M059J (cell line): ENCODE results near the gene HMBS. TPM values are rescaled to one million over a fixed set of nuclear protein-coding genes. Genes with fewer than 3 reads are reported as not detected.
"Not testable (repeated sequence)": the region's sequence is repeated elsewhere in the genome, so short reads cannot be mapped to it uniquely, and the experiment has no call there.

Source experiments
- DNase-seq: peaks from one replicate; pipeline ENCODE4 v3.0.0-alpha.2; 2012; ENCODE audit warnings: low read depth
- total RNA-seq: library from RNA; depleted of rRNA; stranded (reverse); fragments of >200 nt; shearing (Covaris generic); gene quantifications from 2 replicates; pipeline ENCODE4 v1.2.3, GENCODE V29; 2014

Gene HMBS
- total RNA-seq, 1 experiment from 2014 or later, result 18.5 TPM

DNA sequence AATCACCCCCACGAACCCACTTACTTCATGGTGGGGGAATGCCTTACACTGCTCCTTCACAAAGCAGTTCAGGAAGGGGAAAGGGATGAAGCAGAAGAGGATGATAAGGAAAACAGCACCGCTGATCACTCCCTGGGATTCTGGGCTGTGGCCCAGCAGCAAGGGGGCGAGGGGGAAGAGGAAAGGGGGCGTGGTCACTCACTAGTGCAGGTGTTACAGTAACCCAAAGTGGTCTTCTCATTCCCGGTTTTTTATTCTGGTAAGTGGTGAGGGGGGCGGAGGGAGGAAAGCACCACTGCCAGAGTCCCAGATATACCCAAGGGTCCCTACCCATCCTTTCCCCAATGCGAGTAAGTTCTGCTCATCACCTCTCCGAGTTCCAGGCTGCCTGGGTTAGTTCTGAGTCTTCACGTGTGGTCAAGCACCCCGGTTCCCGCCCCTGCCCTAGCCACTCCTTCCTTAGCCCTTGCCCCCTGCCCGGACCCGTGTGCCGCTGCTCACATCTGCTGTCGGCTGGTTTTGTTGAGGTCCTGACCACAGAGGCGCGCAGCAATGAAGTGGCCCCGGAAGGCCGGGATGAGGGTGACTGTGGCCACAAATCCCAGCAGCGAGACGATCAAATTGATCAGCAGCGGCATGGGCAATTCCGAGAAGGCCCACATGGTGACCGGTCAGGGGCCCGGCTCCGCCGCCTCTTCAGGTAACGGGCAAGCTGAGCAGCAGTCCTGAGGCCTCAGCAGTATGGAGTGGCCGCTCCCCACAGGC, 16.5 kb downstream of the HMBS start:
- peak; percentile 55 for DNase-seq

DNA sequence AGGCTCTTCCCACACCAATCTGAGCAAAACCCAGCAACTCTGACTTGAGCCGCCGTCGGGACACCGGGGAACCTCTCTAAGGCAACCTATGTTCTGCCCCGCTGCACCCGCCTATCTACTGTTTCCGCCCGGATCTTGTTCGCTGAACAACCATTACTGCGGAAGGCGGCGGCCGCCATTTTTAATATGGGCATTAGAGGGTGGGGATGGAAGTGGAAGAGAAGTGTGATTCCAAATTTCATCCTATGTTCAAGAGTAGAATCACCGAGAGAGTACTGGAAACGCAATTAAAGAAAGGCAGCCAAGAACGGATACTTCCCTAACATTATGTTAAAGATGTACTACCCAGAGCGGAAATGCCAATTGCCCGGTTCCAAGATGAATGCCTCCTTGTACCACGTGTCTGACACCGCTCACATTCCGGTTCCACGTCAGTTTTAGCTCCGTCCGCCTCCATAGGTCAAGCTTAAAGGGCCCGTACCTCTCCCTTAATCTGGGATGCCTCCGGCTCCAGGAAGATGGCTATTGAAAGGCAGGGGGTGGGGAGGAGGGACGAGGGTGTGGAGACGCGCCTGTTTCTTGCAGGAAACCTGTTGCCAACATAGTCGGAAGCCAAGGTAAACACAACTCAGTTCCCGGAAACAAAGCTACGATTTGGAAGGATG, 17.2 kb downstream of the HMBS start, which contains the start of gene DPAGT1:
Gene DPAGT1 (minus strand): TSS at position 95 of the 665 bp plus-strand sequence. CDS start 198 bp downstream, outside the sequence.
- DNase-seq, result peak; percentile 97

DNA sequence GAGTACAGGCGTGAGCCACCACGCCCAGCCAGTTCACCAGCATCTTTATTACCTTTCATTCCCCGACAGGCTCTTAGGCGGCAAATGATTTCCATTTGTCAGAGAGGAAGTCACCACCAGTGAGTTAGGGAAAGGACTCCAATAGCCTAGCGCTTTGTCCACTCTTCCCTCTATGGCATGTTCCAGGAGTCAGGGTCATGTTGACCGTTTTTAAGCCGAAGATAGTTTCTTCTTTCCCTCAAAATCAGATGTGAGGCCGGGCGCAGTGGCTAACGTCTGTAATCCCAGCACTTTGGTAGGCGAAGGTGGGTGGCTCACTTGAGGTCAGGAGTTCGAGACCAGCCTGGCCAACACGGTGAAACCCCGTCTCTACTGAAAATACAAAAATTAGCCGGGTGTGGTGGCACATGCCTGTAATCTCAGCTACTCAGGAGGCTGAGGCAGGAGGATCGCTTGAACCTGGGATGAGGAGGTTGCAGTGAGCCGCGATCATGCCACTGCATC, 18.5 kb downstream of the HMBS start:
- not testable (repeated sequence) for DNase-seq

DNA sequence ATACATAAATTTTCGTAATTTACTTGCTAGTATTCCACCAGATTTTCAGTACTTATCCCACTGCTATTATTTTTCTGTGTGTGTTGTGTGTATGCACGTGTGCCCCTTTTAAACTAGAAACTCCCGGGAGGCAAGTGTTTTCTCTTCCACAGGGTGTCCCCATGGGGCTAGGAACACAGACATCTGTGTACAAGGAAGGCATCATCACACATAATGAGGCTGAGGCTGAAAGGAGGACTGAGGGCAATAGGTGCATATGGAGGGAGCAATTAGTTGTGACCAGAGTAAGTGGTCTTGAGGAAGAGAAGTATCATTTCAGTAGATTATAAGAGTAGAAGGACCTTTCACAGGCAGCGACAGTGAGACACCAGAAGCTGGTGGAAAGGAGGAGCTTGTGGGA, 19.1 kb downstream of the HMBS start:
- DNase-seq, result no peak

DNA sequence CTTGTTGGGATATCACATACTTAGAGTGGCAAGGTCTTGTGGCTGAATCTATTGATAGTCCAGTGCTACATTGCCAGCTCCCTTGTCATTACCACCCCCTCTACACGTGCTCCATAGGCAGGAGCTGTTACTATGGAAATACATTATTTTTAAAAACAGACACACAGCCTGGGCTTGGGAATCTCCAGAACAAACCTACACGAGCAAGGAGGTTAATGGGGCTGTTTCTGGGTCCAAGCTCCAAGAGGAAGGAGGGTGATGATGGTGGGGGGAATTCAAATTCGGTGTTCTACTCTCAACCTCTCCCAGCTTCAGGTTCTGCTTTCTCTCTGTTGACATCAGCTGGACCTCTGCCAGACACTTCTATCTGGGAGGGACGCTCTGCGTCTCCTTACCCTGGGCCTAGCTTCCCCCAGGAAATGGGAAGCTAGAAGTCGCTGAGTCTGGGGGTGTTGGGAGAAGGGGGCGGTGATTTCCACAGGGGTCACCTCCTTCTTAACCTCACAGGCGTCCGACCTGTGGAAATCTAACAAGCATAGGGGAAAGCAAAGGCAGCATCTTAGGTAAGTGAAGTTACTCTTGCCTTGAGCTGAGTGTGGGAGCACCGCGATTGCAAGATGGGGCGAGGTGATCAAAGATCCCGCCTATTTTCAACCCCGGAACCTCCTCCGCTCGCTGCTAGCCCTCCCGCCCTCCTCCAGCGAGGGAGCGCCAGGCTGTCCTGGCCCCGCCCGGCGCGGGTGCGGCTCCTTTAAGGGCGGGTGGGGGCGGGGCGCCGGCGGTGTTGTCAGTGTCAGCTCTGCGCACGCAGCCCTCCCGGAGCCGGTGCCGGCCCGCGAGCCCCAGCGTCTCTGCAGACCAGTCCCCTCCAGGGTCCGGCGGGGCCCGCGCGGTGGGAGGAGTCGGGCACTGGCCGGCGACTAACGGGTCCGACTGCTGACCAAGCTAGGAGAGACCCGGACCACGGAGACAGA, 22.2 kb downstream of the HMBS start, which contains the start of gene C2CD2L:
Gene C2CD2L (plus strand): TSS at position 781 of the 974 bp plus-strand sequence. CDS start 398 bp downstream, outside the sequence.
- DNase-seq, result peak; percentile 92

DNA sequence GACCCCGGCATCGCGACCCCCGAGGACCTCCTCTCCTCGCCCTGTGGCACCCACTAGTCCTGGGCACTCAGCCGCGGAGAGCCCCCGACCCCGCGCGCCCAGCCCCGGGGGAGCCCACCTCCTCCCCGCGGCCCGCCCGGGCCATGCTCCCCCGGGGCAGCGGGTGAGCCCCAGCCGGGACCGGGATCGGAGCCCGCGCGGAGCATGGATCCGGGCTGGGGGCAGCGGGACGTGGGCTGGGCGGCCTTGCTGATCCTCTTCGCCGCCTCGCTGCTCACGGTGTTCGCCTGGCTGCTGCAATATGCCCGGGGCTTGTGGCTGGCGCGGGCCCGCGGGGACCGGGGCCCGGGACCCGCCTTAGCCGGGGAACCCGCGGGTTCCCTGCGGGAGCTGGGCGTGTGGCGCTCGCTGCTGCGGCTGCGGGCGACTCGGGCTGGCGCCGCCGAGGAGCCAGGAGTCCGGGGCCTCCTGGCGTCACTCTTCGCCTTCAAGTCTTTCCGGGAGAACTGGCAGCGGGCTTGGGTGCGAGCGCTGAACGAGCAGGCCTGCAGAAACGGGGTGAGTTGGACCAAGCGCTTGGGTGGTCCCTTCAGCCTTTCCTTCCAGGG, 23.0 kb downstream of the HMBS start:
- DNase-seq, result no peak

DNA sequence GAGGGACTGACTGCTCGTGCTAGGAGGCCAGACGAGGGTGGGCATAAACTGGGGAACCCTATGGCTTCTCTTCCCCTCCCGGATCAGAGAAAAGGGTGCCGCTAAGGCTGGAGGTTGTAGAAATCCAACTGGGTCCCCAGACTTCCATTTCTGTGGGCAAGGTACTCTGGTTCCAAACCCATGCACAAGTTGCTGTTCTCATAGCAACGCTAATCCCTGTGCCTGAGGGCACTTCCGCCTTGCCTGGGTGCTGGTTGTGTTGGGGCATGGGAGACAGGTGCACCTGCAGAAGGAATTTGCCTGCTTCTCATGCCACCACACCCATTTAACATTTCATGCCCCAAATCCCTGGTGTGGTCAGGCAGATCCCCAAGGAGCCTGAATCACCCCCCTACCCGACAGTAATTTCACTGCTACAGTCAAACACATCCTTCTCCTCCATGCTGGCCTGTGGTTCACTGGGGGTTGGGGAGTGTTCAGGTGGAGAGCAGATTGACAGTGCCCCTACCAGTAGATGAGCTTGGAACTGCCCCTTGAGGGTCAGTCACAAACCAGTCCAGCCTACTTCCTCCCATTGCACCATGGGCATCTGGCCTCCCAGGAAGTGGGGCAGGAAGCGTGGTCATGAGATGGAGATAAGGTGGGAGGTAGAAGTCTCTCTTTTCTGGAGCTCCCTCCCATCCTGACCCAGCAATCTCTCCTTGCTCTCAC, 23.6 kb downstream of the HMBS start:
- DNase-seq, result peak; percentile 76

DNA sequence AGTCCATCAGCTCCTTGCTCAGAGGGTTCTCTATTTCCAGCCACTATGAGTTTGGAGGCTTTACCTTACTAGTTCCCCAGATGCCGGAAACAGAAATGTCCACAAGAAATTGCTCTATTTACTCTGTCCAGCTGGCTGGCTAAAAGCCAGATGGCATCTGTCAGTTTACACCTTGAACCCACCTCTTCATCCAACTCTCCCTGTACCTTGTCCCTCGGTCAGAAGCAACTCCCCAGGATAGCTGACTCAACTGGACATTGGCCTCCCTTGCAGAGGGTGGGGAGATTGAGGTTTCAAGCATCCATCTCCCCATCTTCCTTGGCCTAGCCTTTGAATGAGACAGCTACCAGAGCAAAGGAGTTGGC, 24.2 kb downstream of the HMBS start:
- DNase-seq, result no peak

DNA sequence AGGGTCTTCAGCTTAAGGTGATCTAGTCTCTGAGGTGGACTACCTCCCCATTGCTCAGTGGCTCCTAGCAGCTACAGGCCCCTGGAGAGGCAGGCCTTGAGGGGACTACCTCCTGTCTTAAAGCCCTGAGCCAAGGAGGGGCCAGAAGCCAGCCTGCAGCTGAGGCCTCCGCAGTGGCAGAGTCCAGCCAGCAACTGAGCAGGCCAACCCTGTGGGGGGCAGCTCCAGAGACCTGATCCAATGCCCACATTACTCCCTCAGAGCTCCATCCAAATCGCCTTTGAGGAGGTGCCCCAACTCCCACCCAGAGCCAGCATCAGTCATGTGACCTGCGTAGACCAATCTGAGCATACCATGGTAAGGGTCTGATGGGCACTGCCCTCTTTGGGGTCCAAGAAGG, 25.2 kb downstream of the HMBS start:
- DNase-seq, result no peak

DNA sequence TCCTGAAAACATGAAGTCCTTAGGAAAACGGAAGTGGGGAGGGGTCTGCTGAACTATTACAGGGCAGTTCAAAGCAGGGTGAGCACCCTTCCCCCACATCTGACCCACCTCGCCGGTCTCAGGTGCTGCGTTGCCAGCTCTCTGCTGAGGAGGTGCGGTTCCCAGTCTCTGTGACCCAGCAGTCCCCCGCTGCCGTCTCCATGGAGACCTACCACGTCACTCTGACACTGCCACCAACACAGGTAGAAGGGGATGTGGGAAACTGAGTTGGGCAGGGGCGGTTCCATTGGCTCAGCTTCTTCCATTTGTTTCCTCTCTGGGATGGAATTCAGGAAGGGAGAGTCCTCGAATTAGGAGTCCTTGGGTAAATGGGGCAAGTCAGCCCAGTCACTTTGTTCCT, 25.8 kb downstream of the HMBS start:
- DNase-seq, result no peak

DNA sequence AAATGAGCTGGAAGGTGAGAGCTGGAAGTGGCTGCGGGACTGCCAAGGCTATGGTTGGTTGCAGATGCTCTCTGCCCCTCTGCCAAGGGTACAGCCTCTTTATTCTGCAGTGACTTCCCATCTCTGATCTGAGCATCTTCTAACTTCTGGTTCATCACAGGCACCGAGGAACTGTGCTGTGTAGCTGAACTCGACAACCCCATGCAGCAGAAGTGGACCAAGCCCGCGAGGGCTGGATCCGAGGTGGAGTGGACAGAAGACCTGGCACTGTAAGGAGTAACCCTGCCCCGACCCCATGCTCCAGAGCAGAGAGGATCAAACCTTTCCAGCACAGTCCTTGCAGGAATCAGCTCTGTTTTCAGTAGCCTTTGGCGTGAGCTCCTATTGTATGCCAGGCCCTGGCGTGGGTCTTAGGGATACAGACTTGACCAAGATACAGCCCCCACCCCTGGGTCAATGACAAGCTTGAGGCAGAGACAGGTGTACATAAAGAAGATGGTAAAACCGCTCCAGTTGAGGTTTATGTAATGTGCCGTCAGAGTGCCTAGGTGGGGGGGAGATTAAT, 26.8 kb downstream of the HMBS start:
- no peak for DNase-seq

DNA sequence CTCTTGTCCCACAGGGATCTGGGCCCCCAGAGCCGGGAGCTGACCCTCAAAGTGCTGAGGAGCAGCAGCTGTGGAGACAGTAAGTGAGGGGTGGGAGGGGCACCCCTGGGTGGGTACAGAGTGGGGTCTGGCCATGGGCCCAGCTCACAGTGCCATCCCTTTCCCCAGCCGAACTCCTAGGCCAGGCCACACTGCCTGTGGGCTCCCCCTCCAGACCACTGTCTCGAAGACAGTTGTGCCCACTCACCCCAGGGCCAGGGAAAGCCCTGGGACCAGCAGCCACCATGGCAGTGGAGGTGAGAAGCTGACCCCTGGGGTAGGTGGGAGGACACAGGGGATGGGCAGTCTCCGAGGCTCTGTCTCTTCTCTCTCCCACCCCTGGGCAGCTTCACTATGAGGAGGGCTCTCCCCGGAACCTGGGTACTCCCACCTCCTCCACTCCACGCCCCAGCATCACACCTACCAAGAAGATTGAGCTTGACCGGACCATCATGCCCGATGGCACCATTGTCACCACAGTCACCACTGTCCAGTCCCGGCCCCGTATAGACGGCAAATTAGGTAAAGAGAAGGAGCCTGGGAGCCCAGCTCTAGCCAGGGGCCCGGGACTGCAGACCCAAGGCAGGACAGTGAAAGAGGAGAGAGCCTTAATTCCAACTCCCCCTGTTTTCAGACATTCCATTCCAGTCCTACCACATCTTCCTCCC, 27.8 kb downstream of the HMBS start:
- DNase-seq, result no peak

DNA sequence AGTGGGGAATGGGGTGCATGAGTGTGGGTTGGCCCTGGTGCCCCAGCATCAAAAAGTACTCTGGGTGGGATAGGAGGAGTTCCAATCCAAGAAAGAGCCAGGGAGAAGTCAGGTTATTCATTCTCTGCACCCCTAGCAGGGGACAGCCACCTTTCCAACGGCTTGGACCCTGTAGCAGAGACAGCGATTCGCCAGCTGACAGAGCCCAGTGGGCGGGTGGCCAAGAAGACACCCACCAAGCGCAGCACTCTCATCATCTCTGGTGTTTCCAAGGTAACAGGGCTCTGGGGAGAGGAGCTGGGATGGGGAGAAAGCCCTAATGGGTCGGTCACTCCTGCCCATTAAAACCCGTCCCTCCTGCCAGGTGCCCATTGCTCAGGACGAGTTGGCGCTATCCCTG, 29.0 kb downstream of the HMBS start:
- DNase-seq, result no peak

DNA sequence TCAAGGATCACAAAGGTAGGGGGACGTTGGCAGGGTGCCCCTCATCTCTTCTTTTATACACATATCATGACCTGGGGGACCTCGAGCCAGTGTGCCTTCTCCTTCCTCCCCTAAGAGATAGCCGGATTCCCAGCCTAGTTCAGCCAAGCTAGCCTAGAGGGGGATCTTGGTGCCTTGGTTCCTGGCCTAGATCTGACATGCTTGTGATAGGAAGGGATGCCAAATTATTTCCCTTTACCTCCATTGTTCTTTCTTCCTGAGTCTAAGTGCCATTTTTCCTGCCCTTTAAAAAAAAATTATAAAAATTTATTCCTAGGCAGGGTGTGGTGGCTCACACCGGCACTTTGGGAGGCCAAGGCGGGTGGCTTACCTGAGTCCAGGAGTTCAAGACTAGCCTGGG, 29.7 kb downstream of the HMBS start:
- DNase-seq, result no peak

DNA sequence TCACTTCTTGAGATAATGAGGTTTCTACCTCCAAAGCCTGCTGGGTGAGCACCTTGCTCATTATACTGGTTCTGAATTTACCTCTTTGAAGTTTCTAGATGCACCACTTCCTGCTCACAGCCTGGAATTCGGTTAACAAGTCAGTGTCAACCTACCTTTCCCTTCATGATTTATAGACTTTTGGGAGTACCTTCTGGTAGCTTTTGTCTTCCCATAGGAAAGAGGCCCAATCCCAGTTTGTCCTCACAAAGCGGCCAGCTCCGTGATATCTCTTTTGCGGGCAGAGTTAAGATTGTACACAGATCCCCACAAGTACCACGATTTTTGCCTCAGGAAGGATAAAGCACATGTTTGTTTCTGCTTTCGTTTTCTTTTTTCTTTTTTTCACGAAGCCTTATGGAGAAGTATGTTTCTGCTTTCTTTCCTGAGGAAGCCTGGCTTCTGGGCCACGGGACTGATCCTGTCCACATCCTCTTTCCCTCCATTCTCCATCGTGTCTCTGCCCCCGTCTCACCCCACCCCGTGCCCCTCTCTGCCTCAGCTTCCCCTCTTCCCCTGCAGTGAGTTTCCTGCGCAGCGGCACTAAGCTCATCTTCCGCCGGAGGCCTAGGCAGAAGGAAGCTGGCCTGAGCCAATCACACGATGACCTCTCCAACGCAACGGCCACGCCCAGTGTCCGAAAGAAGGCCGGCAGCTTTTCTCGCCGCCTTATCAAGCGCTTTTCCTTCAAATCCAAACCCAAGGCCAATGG, 31.0 kb downstream of the HMBS start:
- DNase-seq, result no peak

DNA sequence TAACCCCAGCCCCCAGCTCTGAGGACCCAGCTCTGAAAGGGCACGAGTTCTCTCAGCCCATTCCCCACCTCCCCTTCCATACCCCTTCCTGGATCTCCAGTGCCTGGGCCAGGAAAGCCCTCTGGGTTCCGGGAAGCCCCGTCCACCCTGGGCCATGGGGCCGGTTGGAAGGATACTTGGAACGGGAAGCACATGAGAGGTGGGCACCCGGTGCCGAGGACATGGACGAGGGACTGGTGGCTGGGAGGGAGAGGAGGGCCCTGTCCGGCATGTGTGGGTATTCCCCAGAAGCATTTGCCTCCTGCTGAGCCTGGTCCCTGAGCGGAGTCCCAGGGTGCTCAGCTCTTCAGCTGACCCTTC, 31.5 kb downstream of the HMBS start:
- DNase-seq, result no peak

DNA sequence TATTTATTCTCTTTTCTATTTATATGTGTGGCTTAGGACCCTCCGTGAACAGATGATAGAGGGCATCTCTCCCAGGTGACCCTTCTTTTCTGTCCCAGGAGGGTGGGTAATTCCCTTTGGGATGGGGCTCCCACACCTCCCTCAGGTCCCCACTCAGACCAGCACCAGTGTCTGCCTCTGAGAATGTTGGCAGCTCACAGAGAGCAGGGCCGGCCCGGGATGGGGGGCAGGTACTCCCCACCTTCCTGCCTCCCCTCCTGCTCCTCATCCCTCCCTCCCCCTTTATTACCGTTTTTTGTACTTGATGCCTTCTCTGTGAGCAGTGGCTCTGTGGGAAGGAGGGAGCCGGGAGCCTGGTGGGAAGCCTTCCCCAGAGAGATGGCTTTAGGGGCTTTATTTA, 31.9 kb downstream of the HMBS start:
- no peak for DNase-seq

DNA sequence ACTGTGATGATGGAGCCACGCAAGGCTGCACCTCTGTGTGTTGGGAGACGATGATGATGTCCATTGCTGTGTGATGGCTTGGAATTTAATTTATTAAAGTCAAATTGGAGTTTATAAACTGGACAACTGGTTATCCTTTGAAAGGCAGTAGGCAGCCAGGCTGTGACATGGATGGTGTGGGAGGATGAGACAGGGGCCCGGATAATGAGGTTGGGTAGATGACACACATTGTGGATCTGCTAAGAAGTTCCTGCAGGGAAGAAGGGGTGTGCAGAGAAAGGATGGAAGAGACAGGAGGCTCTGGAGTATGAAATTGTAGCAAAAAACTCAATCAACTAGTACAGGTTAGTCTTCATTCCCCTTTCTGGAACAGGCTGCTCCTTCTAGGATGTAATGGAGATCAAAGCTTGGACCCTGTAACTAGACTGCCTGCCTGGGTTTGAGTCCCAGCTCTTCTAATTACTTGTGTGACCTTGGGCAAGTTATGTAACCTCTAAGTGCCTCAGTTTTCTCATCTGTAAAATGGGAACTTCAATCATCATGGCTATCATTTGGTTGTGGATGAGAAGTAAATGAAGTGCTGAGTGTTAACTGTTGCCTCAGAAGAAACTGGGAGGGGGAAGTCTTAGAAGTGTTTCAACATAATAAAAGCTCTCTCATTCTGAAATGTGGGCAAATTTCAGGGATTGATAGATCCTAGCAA, 32.5 kb downstream of the HMBS start:
- DNase-seq, result no peak

DNA sequence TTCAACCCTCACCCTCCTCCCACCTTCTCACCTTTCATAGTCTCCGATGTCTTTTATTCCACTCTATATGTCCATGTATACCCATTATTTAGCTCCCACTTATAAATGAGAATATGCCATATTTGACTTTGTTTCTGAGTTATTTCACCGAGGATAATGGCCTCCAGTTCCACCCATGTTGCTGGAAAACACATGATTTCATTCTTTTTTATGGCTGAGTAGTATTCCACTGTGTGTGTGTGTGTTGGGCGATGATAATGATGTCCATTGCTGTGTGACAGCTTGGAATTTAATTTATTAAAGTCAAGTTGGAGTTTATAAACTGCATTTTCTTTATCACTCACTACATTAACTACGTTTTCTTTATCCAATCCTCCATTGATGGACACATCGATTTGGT, 33.5 kb downstream of the HMBS start:
- no peak for DNase-seq
